ENCODE results near the gene SNPH.
"Not testable (repeated sequence)": the region's sequence is repeated elsewhere in the genome, so short reads cannot be mapped to it uniquely, and the experiment has no call there.

Gene SNPH

GRCh38 chr20:1341561-1342265 is 75.6 kb downstream of the SNPH start:
- no peak for DNase-seq

DNA sequence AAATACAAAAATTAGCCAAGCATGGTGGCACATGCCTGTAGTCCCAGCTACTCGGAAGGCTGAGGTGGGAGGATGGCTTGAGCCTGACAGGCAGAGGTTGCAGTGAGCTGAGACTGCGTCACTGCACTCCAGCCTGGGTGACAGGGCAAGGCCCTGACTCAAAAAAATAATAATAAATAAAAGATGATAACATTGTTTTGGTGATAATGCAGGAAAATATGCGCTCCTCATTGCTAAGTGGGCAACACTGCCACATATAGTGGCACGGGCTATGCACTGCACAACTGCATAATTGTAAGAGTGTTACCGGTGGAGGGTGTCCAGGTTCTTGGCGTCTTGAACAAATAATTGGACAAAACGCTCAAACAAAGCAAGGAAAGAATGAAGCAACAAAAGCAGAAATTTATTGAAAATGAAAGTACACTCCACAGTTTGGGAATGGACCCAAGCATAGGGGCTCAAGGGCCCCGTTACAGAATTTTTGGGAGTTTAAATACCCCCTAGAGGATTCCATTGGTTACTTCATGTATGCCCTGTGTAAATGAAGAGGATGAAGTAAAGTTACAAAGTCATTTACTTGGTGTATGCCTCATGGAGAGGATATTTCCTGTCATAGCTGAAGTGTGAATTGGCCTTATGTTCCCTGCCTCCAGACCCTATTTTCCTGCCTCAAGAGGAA is 77.5 kb downstream of the SNPH start:
- not testable (repeated sequence) for DNase-seq

GRCh38 chr20:1345030-1345755 is 79.1 kb downstream of the SNPH start:
- no peak for DNase-seq

GRCh38 chr20:1345756-1346093 is 79.6 kb downstream of the SNPH start:
- no peak for DNase-seq

DNA sequence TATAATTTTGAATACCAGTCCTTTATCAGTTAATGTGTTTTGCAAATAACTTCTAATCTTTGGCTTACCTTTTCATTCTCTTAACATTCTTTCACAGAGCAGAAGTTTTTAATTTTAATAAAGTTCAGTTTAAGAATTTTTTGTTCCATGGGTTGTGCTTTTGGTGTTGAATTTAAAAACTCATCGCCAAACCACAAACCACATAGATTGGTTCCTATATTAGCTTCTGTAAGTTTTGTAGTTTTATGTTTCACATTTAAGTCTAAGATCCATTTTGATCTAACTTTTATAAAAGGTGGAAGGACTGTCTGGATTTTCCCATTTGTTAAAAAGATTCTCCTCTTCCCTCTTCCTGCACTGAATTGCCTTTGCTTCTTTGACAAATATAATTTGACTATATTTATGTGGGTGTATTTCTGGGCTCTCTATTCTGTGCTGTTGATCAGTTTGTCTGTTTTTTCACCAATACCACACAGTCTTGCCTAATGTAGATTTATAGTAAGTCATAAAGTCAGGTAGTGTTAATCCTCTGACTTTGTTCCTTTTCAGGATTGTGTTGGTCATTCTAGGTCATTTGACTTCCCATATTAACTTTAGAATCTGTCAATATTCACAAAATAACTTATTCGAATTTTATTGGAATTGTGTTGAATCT is 80.3 kb downstream of the SNPH start:
- no peak for DNase-seq

- DNase-seq = no peak
Observed at GRCh38 chr20:1353956-1354355, 87.9 kb downstream of the SNPH start.

GRCh38 chr20:1357921-1358671 is 92.0 kb downstream of the SNPH start:
- DNase-seq = no peak

All from activated CD4-positive, alpha-beta T cell treated with anti-CD3 and anti-CD28 coated beads, Interleukin-2, amount 50 U/mL, for 4 hours (primary cell).